ENCODE results near the gene CYP2W1. TPM values are rescaled to one million over a fixed set of nuclear protein-coding genes. Genes with fewer than 3 reads are reported as not detected.

CYP2W1 gene
- total and polyA plus RNA-seq, 4 donors: 0.05 to 8.1 TPM; not detected in 2

DNA sequence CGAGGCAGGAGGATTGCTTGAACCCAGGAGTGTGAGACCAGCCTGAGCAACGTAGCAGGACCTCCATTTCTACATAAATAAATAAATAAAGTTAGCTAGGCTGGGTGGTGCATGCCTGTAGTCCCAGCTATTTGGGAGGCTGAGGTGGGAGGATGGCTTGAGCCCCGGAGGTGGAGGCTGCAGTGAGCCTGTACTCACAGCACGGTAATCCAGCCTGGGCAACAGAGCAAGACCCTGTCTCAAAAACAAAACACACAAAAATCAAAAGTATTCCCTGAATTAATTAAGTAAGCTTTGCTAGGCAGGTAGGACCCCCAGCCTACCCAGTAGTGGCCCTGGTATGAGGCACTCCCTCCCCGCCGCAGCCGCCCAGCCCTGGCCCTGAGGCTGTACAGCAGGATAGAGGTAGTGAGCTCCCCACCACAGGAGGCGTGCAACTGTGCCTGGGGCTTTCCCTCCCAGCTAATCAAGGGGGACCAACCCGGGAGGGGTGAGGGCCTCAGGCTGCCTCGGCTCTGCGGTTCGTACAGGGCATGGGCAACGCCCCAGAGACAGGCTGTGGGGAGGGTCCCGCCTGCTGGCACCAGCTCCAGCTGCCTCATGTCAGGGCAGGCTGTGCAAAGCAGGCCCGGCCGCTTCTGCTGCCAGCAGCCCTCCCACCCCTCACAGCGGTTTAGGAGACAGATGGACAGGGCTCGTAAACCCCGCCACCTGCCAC, 1.0 kb upstream of the CYP2W1 start:
- Histone ChIP-seq H3K27me3 (ENCODE audit: control insufficient read depth in 3 of 3, insufficient read depth in 3 of 3, low read length in 2 of 3) (no peaks in the 10 kb centered on the region), H3K9me3 (ENCODE audit: control insufficient read depth in 4 of 4, insufficient read depth in 3 of 4, low read length in 3 of 4) (no peaks in the 10 kb centered on the region)

DNA sequence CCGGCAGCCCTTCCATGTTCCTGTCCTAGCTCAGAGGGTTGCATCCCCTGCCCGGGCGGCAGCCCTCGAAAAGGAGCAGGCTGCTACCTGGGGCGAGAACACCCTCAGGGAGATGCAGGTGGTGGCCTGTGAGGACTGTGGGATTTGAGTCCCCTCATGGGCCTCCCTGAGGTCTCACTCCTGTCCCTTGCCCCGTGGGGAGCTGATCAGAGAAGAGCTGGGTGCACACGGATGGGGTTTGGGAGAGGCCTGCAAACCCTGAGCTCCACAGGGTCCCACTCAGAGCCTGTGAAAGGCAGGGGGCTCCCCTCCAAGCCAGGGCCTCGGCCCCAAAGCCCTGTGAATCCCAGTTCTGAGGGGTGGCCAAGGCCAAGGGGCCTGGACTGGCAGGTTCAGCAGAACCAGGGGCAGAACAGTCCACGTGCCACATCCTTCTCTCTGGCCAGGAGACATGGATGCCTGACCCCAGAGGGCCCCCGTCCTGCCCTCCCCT, 424 bp upstream of the CYP2W1 start:
- peak in 1 of 3 donors; percentile 19 for DNase-seq
- WGBS, 2 donors: 68 to 78% methylated on average over 10 of the region's 10 CpGs
- no peaks in the 10 kb centered on the region for H3K9me3 ChIP-seq (ENCODE audit: control insufficient read depth in 4 of 4, insufficient read depth in 3 of 4, low read length in 3 of 4)
- no peak for ATAC-seq (ENCODE audit: insufficient read depth, low FRiP score)
- TF ChIP-seq, protein P1, sequence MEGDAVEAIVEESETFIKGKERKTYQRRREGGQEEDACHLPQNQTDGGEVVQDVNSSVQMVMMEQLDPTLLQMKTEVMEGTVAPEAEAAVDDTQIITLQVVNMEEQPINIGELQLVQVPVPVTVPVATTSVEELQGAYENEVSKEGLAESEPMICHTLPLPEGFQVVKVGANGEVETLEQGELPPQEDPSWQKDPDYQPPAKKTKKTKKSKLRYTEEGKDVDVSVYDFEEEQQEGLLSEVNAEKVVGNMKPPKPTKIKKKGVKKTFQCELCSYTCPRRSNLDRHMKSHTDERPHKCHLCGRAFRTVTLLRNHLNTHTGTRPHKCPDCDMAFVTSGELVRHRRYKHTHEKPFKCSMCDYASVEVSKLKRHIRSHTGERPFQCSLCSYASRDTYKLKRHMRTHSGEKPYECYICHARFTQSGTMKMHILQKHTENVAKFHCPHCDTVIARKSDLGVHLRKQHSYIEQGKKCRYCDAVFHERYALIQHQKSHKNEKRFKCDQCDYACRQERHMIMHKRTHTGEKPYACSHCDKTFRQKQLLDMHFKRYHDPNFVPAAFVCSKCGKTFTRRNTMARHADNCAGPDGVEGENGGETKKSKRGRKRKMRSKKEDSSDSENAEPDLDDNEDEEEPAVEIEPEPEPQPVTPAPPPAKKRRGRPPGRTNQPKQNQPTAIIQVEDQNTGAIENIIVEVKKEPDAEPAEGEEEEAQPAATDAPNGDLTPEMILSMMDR (IDR thresholded peaks at IDR 0.05; ENCODE audit: control extremely low read depth, extremely low read depth): no peak
- no peak overlapping the region for H3K9ac ChIP-seq (ENCODE audit: insufficient read depth in 1 of 2, low read length in 2 of 2)
- peaks cover 0 to 11% (median under 1%) of the 10 kb centered on the region in 5 donors for H3K4me1 ChIP-seq (ENCODE audit: control insufficient read depth in 5 of 5, insufficient read depth in 5 of 5, low read length in 5 of 5)
- H3K36me3 ChIP-seq (ENCODE audit: control insufficient read depth in 4 of 4, insufficient read depth in 4 of 4, low read length in 4 of 4): no peaks in the 10 kb centered on the region
- H3K4me3 ChIP-seq: no peak overlapping the region
- no peaks in the 10 kb centered on the region for H3K27me3 ChIP-seq (ENCODE audit: control insufficient read depth in 3 of 3, insufficient read depth in 3 of 3, low read length in 2 of 3)
- H3K27ac ChIP-seq (ENCODE audit: low read depth in 1 of 2, low read length in 1 of 2): no peak overlapping the region

More for the DNA sequence above, 1.0 kb upstream of the CYP2W1 start:
- 80 to 89% methylated on average over 18 to 19 of the region's 19 CpGs for WGBS, 2 donors
- Histone ChIP-seq H3K27ac (ENCODE audit: low read depth in 1 of 2, low read length in 1 of 2) (no peak overlapping the region), H3K36me3 (ENCODE audit: control insufficient read depth in 4 of 4, insufficient read depth in 4 of 4, low read length in 4 of 4) (no peaks in the 10 kb centered on the region), H3K4me1 (ENCODE audit: control insufficient read depth in 5 of 5, insufficient read depth in 5 of 5, low read length in 5 of 5) (peaks cover 0 to 17% (median 2%) of the 10 kb centered on the region in 5 donors), H3K9ac (ENCODE audit: insufficient read depth in 1 of 2, low read length in 2 of 2) (no peak overlapping the region), H3K4me3 (no peak overlapping the region)
- peak in 1 of 3 donors; percentile 18 for DNase-seq
- TF ChIP-seq, protein P1 (IDR thresholded peaks at IDR 0.05; ENCODE audit: control extremely low read depth, extremely low read depth): no peak
- ATAC-seq (ENCODE audit: insufficient read depth, low FRiP score): no peak

DNA sequence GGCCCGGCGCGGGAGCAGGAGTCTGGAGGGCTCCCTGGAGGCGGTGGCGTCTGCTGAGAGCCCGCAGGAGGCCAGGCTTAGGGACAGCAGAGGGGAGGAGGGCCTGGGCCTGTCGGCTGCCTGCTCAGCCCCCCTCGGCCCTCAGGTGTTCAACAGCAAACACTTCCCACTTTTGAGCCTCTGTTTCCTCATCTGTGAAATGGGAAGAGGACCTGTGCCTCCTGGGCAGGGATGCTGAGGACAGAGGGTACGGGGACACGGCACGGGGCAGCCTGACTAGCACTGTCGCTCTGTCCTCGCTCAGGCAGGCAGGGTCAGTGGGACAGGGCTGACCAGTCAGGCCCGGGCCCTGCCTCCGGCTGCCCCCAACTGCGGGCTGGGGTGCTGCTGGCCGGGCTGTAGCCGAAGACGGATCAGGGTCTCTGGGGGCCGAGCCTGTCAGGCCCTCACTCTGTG, 663 bp downstream of the CYP2W1 start:
- DNase-seq (no peak), ATAC-seq (ENCODE audit: insufficient read depth, low FRiP score) (no peak)
- no peak overlapping the region for H3K4me3 ChIP-seq
- H3K27ac ChIP-seq (ENCODE audit: low read depth in 1 of 2, low read length in 1 of 2): no peak overlapping the region
- H3K27me3 ChIP-seq (ENCODE audit: control insufficient read depth in 3 of 3, insufficient read depth in 3 of 3, low read length in 2 of 3): no peaks in the 10 kb centered on the region
- H3K36me3 ChIP-seq (ENCODE audit: control insufficient read depth in 4 of 4, insufficient read depth in 4 of 4, low read length in 4 of 4): no peaks in the 10 kb centered on the region
- no peaks in the 10 kb centered on the region for H3K9me3 ChIP-seq (ENCODE audit: control insufficient read depth in 4 of 4, insufficient read depth in 3 of 4, low read length in 3 of 4)
- 86 to 88% methylated on average over 20 of the region's 20 CpGs for WGBS, 2 donors
- TF ChIP-seq, protein P1 (IDR thresholded peaks at IDR 0.05; ENCODE audit: control extremely low read depth, extremely low read depth): no peak
- peaks cover 0 to 14% (median 0%) of the 10 kb centered on the region in 5 donors for H3K4me1 ChIP-seq (ENCODE audit: control insufficient read depth in 5 of 5, insufficient read depth in 5 of 5, low read length in 5 of 5)
- H3K9ac ChIP-seq (ENCODE audit: insufficient read depth in 1 of 2, low read length in 2 of 2): no peak overlapping the region
